COLO829 (cell line): ENCODE measurements around the gene DUSP15.

Source experiments
- DNase-seq: peaks from one replicate; pipeline ENCODE4 v3.0.0; 2012; ENCODE audit warnings: low spot score

The DUSP15 gene

DNA sequence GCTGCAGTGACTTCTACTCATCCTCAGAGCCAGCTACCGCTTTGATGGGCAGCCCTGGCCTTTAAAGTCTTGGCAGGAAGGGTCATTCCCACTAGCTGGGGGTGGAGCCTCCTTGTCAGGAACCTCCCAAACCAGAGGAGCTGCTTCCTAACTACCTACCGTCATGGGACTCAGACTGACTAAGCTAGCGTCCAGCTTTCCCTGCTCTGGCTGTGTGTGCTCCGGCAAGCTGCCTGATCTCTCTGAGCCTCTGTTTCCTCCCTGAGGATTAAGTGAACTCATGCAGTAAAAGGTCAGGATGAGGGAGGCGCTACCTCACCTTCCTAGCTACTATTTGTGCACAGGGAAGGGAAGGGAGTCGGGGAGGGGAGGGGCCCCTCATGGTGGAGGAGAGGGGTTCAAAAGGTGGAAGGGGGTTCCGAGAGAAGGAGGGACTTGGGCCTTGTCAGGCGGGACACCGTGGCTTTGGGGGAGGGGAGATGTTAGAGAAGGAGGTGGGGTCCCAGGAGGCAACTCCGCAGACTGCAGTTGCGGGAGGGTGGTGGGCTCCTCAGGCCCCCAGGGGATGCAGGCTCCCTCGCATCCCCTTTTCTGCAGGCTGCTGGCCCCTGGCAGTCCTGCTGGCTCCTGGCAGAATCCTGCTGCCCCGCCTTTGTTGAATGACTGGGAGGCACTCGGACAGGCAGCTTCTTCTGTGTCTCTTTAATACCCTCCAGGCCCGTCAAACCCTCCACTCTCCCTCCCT lies 9.8 kb downstream of the DUSP15 start:
- peak; percentile 81 for DNase-seq

DNA sequence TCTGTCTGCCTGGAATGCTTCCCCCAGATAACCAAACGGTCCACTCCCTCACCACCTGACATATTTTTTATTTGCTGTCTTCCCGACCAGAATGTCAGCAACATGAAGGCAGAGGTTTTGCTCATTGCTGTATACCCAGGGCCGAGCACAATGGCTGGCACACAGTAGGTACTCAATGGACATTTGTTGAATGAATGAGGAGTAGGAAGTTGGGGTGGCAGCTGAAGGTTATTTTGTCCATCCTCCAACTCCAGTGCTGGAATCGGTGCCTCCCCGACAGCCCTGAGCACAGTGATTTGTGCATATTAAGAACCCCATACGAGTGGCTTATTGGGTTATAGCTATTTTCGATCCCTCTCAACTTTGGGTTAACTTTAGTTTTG lies 10.3 kb downstream of the DUSP15 start:
- no peak for DNase-seq

DNA sequence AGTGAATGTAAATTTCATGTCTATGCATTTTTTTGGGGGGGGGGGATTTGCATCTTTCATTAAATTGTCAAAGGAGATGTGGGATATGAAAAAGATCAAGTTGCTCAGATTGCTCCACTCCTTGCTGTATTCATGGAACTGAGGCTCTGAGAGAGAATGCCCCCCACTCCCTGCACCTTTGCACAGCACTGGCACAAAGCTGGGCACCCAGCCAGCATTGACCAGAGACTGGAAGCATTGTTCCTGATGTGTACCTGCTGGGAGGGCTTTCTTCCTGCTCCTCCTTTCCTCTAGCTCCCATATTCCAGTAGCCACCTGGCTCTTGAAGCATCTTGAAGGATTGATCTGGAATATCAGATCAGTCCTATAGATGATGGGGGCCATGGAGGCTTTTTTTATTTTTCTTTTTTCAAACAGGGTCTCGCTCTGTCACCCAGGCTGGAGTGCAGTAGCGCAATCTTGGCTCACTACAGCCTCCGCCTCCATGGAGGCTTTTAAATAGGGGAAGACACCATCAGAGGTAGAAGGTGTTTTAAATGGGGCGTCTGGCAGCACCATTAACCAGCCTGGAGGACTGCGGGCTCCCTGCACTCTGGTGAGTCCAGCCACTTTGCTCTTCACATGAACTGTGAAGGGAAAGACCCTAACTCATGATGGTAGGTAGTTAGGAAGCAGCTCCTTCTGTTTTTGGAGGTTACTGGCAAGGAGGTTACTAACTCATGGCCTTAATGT lies 10.9 kb downstream of the DUSP15 start:
- no peak for DNase-seq

DNA sequence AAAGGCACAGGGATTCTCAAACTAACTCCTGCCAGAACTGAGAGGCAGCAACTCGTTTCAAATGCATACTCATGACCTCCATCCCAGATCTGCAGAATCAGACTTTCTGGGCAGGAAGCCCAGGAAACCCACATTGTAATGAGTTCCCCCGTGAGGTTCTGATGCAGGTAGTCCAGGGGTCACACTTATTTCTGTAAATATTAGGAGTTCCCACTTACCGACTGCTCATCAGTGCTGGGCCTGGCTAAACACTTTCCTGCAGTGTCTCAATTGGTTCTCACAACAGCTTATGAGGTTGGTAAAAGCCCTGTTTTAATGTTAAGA lies 11.6 kb downstream of the DUSP15 start:
- no peak for DNase-seq

DNA sequence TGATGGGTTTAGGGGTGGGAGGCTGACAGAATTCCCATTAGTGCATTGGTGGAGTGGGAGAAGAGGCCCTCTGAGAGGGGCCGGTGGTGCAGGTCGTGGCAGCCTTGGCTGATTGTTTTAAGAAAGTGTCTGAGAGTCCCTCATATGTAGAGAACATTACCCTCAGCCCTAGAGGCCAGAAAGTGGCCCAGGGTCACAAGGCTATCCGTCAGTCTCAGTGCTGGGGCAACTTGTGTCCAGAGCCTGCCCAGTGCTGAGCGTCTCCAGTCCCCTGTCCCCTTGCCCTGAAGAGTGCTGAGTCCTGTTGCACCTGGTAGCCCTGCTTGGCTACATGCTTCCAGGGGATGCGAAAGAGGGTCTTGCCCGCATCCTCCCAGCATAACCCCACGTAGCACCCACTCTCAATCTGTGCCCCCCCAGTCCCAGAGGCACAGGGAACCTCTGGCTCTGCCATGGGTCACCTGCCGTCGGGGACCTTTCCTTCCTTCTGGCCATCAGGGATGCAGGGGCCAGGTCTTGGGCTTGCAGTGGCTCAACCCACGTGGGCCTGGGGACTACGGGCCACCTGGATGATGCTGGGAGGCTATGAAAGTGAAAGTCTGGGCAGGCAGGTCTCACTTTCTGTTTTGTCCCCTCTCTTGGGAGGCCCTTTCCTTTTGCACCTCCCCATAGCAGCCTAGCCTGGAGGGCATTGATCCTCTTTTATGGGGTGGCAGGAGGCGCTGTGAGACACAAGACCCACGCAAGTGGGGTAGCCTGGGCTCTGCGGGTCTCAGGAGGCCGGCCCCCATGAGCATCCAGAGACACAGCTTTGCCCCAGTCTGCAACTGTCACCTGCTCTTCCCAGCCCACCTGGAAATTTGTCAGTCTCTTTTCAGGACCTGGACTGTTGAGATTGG lies 12.2 kb downstream of the DUSP15 start:
- no peak for DNase-seq

DNA sequence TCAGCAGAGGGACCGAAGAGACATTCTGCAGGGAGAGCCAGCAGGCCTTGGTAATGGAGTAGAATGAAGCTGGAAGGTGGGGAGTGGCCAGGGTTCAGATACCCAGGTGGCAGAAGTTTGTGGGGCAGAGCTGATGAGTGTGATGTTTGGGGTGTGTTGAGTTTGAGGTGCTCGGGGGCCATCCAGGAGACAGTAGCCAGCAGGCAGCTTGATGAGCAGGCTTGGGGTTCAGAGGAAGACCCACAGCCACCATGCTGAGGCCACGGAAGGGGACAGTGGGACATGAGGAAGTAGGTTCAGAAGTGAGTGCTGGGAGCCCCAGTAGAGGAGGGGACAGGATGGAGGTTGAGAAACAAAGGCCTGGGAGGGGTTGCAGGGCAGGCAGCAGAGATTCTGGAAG lies 13.8 kb downstream of the DUSP15 start:
- DNase-seq = no peak

DNA sequence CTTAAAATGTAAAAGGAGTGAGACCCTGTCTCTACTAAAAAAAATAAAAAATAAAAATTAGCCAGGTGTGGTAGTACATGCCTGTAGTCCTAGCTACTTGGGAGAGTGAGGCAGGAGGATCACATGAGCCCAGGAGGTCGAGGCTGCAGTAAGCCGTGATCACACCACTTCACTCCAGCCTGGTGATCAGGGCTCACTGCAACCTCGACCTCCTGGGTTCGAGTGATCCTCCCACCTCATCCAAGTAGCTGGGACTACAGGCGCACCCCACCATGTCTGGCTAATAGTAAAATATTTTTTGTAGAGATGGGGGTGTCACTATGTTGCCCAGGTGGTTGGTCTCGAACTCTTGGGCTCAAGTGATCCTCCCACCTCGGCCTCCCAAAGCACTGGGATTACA lies 16.8 kb downstream of the DUSP15 start:
- no peak for DNase-seq

DNA sequence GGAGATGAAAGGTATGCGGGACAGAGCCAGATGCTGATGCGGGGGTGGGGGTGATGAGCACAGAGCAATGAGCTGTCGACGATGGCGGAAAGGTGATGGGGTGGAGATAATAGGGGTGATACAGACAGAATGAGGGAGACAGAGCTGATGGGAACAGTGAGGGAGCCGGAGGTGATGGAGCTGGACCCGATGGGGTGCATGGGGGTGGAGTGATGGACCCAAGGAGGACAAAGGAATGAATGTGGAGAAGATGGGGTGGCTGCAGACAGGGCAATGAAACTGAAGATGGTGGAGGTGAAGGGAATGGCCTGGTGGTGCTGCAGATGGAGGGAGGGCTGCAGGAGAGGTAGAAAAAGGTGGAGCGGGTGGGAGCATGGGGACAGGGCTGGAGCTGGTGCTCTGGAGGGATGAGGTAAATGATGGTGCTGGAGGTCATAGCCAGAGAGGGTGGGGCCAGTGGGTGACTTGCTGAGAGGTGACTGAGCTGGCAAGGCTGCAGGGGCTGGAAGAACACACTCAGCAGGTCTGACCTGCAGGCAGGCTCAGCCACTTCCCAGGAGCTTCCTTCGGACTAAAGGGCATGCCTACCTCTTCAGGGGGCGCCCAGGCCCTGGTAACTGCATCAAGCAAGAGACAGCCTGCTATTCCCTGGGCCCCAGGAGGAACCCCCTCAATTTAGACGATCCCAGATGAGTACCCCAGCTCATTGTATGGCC lies 18.9 kb downstream of the DUSP15 start:
- no peak for DNase-seq

DNA sequence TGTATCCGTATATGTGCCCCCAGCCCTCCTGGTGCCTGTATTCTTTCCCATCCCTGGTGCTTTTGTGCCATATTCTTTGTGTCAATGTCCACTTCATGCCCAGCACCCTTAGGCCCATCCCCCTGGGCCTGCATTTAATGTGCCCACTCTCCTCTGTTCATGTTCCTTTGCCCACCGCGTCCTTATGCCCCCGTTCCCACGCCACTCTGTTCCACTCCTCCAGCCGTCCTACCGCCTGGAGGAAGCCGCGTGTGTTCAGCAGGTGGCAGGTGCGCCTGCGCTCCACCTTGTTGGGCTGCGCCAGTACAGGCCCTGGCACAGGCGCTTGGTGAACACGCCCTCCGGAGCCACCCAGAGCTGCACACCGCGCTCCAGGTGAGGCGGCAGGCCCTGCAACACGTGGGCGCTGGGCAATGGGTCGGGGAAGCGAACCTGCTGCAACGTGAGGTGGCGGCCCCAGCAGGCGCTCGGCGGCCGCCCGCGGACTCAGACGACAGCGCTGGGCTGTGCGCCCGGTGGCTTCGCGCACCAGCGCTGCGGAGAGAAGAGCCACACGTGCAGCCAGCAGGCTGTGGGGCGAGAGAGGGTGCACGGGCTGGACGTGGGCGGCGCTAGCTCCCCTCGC lies 20.9 kb downstream of the DUSP15 start:
- no peak for DNase-seq

DNA sequence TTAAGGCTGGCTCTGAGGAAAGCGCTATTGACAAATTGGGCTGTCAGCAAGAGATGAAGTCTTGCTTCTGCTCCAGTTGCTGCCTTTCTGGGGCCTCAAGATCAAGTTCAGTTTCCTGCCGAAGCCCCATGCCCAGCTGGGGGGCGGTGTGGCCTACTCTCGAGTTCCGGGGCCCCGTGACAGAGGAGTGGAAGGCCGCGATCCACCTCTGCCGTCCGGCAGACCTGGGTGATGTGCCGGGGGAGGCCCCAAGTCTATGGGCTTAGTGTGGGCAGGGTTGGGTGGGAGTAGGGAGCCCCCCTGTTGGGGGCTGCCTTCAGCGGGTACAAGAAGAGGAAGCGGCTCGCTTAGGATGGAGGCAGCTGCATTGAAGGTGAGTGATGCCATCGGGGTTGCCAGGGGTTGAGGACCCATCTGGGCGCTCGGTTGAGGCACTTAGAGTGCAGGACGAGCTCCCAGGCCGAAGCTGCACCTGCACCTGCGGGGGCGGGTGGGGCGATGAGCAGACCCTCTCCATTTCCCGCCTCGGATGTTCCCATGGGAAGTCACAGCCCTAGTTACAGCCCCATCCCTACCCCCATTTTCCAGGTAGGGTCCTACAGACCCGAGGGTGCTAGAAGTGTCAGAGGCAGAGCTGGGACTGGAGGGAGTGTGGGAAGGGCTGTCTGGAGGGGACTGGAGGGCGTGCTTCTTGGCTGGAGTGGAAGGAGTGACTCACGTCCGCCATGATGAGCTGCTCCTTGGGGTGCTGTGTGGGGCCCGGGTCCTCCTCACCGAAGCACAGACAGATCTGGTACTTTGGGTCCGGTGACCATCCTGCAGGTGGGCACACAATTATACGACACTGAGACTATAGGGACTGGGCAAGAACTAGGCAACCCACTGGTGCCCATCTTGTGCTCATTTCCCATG lies 22.0 kb downstream of the DUSP15 start:
- no peak for DNase-seq

DNA sequence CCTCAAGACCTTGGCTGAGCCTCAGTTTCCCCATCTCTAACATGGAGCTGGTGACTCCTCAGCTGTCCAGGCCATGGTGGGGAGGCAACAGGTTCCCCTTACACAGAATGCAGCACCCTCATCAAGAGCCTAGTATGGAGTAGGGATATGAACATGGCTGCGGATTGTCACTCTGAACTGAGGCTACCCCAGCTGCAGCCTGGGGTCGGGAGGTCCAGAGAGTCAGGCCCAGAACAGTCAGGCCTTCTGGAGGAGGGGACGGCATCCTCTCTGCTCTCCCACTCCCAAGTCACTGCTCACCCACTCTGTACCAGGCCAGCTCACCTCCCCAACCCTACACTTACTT lies 23.6 kb downstream of the DUSP15 start:
- DNase-seq = no peak

DNA sequence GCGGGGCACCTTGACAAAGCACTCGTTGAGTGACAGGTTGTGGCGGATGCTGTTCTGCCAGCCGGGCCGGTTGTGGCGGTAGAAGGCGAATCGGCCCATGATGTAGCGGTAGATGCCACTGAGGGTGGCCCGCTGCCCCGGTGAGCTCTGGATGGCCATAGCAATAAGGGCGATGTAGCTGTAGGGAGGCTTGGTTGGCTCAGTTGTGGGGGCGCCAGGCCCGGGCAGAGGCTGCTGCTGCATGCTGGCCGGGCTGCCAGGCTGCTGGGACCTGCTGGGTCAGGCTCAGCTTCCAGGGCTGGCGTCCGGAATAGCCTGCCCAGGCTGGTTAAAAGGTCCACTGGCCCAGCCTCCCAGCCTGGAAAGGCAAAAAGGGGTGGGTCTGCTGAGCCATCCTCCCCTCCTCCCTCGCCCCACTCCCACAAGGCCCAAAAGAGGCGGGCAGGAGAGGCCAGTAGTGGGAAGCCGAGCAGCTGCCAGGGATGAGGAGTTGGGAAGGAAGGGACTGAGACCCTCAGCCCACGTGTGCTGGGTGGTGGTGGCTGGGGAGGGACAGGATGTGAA lies 24.9 kb downstream of the DUSP15 start, which contains the start of gene FOXS1:
Gene FOXS1 (minus strand): TSS at position 305 of the 564 bp plus-strand sequence. CDS start 62 bp downstream, at position 243.
- no peak for DNase-seq

DNA sequence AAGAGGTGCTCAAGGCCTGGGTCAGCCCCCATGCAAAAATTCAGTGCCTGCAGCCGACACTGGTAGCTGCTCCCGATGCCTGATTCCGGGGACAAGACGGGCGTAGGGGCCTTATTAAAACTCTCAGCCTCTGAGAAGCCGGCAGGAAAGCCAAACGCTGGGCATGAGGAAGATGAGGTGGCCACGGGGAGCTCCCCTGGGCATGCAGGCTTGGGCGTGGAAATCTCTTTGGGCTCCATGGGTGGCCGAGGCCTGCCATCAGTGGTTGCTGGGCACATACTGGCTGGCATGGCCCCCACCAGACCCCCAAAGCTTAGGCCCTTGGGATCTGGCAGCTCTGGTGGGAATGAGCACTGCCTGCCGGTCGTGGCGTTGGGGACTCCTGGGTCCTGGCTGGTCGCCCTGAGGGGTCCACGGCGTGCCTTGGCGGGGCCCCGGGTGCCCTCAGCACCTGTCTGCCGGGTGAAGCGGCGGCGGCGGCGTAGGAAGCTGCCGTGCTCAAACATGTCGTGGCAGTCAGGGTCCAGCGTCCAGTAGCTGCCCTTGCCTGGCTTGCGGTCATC lies 25.5 kb downstream of the DUSP15 start:
- no peak for DNase-seq

DNA sequence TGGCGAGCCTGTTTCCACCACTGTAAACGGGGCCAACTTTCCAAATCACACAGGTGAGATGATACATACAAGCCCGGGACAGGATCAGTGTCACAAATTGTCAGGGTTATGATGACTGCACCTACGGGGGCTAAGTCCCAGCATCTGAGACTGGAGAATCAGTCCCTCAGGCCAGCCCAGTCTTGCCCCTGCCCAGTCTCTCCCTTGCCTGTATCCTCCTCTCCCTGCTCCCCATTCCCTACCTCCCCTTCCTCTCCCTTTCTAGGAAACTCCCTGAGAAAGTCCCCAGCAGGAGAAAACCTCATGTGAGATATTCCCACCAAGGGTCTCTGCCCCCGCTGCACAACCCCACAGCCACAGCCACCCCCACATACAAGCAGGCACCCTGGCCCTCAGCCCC lies 26.4 kb downstream of the DUSP15 start:
- no peak for DNase-seq

DNA sequence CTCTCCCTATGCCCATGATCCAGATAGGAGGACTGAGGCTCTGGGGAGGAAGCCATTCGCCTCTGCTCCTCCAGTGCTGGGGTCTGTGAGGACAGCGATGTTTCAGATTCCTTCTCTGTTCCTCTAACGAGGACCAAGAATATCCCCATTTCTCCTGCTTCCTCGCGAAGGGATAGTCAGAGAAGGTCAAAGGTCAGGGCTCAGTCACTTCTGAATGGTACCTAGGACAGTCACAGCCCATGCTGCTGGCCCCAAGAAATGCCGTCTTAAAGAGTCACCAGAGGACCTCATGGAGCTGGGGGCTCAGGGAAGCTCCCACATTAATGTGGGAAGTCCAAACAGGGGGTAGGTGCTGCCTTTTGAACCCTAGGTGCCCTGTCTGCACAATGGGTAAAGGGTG lies 27.0 kb downstream of the DUSP15 start:
- no peak for DNase-seq

DNA sequence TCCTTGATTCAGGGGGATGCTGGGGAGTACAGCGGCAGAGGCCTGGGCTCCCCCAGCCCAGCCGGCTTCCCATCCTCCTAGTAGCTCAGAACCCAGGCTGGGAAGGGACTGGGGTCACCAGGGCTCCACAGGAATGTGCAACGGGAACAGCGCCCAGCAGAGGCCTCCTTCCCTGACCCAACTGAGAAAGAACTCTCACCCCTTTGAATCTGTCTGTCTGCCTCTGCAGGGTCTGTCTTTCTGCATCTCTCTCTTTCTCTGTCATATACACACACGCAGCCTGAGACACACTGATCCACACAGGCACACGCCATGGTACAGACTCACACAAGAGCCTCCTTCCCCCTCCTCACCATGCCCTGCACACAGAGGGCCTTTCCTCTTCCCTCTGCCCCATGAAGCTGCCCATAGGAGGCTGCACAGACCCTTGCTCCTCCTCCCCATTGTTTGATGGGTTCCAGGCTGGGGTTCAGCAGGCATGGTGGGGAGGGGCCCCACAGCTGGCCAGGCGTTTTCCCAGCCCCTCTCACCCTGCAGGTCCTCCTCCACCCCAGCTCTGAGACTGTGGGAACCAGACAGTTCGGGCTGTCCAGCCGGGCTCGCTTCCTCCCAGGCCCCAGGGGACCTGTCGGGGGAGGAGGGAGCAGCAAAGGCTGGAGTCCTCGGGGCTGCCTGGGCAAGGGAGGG lies 27.7 kb downstream of the DUSP15 start:
- DNase-seq = no peak

DNA sequence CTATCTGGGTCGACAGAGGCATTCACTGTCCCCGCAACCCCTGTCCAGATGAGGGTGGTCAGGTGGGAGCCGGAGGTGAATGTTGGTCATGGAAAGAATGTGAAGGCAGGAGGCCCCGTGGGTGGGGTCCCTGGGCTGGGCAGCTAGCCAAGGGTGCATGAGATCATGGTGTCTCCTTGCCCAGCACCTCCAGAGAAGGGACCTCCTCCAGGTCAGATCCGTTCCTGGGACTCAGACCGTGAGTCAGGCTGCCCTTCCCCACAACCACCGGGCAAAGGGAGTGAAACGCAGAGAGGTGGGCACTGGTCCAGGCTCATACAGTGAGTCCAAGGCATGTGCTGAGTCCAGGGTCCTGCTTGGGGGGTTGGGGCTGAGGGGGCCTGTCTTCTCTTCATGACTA lies 28.4 kb downstream of the DUSP15 start:
- no peak for DNase-seq

DNA sequence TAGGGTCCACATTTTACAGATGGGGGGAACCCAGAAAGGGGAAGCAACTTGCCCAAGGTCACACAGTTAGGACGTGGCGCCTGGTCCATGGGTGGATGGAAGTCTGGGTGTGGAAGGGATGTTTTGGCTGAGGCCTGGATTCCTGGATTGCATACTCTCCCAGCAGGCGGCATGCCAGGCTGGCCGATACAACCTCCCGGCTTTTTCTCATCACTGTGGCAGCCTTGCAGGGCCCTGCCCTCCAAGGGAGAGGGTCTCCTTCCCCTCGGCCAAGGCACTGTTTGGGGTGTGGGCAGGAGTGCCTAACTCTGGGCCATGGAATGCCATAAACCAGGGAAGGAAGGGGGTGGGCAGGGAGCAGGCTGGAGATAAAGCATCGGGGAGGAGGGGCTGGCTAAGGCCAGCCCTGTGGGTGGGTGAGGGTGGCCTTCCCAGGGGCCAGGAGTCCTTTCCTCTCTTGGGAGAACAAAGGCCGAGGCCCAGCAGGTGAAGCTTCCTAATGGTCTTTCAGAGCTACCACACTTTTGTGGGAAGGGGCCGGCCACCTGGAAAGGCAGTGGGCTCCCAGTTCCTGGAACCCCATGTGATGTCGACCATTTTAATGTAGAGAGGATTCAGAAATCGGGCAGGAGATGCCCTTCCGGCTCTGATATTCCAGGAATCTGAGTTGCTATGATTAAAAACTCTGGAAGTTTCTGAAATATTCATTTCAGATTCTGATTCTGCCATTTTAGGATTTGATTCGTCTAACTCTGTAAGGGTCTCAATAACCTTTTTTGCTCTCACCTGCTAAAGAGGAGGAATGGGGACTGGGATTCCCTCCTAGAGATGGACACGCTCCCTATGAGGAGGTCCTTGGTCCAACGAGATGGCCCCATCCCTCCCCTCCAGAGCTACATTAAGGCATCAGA lies 29.2 kb downstream of the DUSP15 start:
- DNase-seq = no peak
